IMR-90 (cell line): ENCODE measurements around the gene EHMT1. TPM values are rescaled to one million over a fixed set of nuclear protein-coding genes. Genes with fewer than 3 reads are reported as not detected.

ENCODE experiments used
- ATAC-seq: fragments of 200-7000 bp; cut with Tn5 transposase; 2 replicates; pipeline ENCODE4 v1.9.1; 2020; ENCODE audit warnings: low read depth, mild to moderate bottlenecking, moderate library complexity
- BruUV-seq: library from RNA; stranded (reverse); fragments of 400-500 nt; replicated peaks from 2 replicates; lab custom pipeline; 2021; lab: Mats Ljungman, UMichigan
- CTCF ChIA-PET: fragments of 300-600 bp; formaldehyde crosslinking; extraction: SDS; loops from one replicate; lab custom pipeline; 2021; ENCODE audit warnings: antibody characterized with exemption; lab: Yijun Ruan, JAX
- POLR2A ChIA-PET: fragments of 300-600 bp; sonication (Branson Sonifier 250); formaldehyde crosslinking; loops from one replicate; lab custom pipeline; 2022; ENCODE audit warnings: antibody characterized with exemption; ENCODE audit not compliant: unreplicated experiment; lab: Charles Lee
- DNase-seq: peaks from one replicate; pipeline ENCODE4 v3.0.0; 2013
- H2AFZ ChIP-seq: replicated peaks from 2 replicates; pipeline ENCODE3; 2013; ENCODE audit warnings: low read length, mild to moderate bottlenecking; ENCODE audit not compliant: poor library complexity
- H2AK5ac ChIP-seq: 2 replicates; pipeline ENCODE4 v1.6.1; 2013; ENCODE audit warnings: low read depth, low read length, inconsistent platforms
- H2AK9ac ChIP-seq: replicated peaks from 2 replicates; pipeline ENCODE3; 2013; ENCODE audit warnings: mild to moderate bottlenecking, low read depth, low read length, moderate library complexity; ENCODE audit not compliant: poor library complexity
- H2BK120ac ChIP-seq: 2 replicates; pipeline ENCODE4 v1.6.1; 2013; ENCODE audit warnings: low read depth, low read length, inconsistent platforms
- H2BK15ac ChIP-seq: 3 replicates; pipeline ENCODE4 v1.6.1; 2013; ENCODE audit warnings: low read depth, low read length, inconsistent platforms
- H2BK20ac ChIP-seq: 2 replicates; pipeline ENCODE4 v1.6.1; 2013; ENCODE audit warnings: low read depth, mild to moderate bottlenecking, inconsistent platforms, low read length, moderate library complexity
- H2BK5ac ChIP-seq: 2 replicates; pipeline ENCODE4 v1.6.1; 2013; ENCODE audit warnings: mild to moderate bottlenecking, low read depth, low read length, inconsistent platforms; ENCODE audit not compliant: poor library complexity, severe bottlenecking
- H3K14ac ChIP-seq: replicated peaks from 2 replicates; pipeline ENCODE4 v1.6.1; 2013; ENCODE audit warnings: low read depth, low read length, inconsistent platforms
- H3K18ac ChIP-seq: 2 replicates; pipeline ENCODE4 v1.6.1; 2013; ENCODE audit warnings: low read depth, low read length, control low read depth
- H3K23ac ChIP-seq: 2 replicates; pipeline ENCODE4 v1.6.1; 2013; ENCODE audit warnings: low read depth, low read length, inconsistent platforms
- H3K27ac ChIP-seq: 2 replicates; pipeline ENCODE4 v1.5.1; 2013; ENCODE audit warnings: mild to moderate bottlenecking, control low read depth, low read length; ENCODE audit not compliant: insufficient read depth
- H3K27me3 ChIP-seq: 2 replicates; pipeline ENCODE4 v1.6.1; 2013; ENCODE audit warnings: low read length; ENCODE audit not compliant: control insufficient read depth, insufficient read depth
- H3K36me3 ChIP-seq: 2 replicates; pipeline ENCODE4 v1.6.1; 2013; ENCODE audit warnings: low read length, mixed read lengths; ENCODE audit not compliant: control insufficient read depth, insufficient read depth
- H3K4ac ChIP-seq: 2 replicates; pipeline ENCODE4 v1.6.1; 2013; ENCODE audit warnings: low read depth, low read length, inconsistent platforms
- H3K4me1 ChIP-seq: 2 replicates; pipeline ENCODE4 v1.6.1; 2013; ENCODE audit warnings: low read length, mixed read lengths; ENCODE audit not compliant: control insufficient read depth, insufficient read depth
- H3K4me2 ChIP-seq: 2 replicates; pipeline ENCODE4 v1.6.1; 2013; ENCODE audit warnings: low read depth, mild to moderate bottlenecking, control low read depth, low read length, moderate library complexity
- H3K4me3 ChIP-seq: 2 replicates; pipeline ENCODE4 v1.5.1; 2013; ENCODE audit warnings: low read depth, mild to moderate bottlenecking, control low read depth, low read length, moderate library complexity; ENCODE audit not compliant: insufficient read depth
- H3K56ac ChIP-seq: 2 replicates; pipeline ENCODE4 v1.6.1; 2013; ENCODE audit warnings: low read length, inconsistent platforms; ENCODE audit not compliant: insufficient read depth; ENCODE audit errors: extremely low read depth
- H3K79me1 ChIP-seq, 2 experiments: 2 replicates each; pipeline ENCODE4 v1.6.1; 2013; ENCODE audit warnings: low read length in 2 of 2, inconsistent platforms in 1 of 2, low read depth in 1 of 2
- H3K9ac ChIP-seq: 2 replicates; pipeline ENCODE4 v1.6.1; 2013; ENCODE audit warnings: low read depth, low read length, control low read depth
- H3K9me1 ChIP-seq: 2 replicates; pipeline ENCODE4 v1.6.1; 2013; ENCODE audit warnings: low read length, inconsistent platforms; ENCODE audit not compliant: insufficient read depth
- H3K9me3 ChIP-seq: 2 replicates; pipeline ENCODE4 v1.6.1; 2013; ENCODE audit warnings: low read length; ENCODE audit not compliant: control insufficient read depth, insufficient read depth
- H4K20me1 ChIP-seq: 2 replicates; pipeline ENCODE4 v1.6.1; 2013; ENCODE audit warnings: low read length, inconsistent platforms; ENCODE audit not compliant: insufficient read depth
- H4K5ac ChIP-seq: 2 replicates; pipeline ENCODE4 v1.6.1; 2013; ENCODE audit warnings: mild to moderate bottlenecking, low read depth, low read length, control low read depth
- H4K8ac ChIP-seq, 2 experiments: 2 replicates each; pipeline ENCODE4 v1.6.1; 2013; ENCODE audit warnings: low read depth in 2 of 2, low read length in 2 of 2, control low read depth in 1 of 2, inconsistent platforms in 1 of 2
- H4K91ac ChIP-seq: 2 replicates; pipeline ENCODE4 v1.6.1; 2013; ENCODE audit warnings: low read depth, low read length, inconsistent platforms; ENCODE audit not compliant: insufficient read depth
- BHLHE40 ChIP-seq: fragments of 150-350 bp; IDR thresholded peaks from 2 replicates; pipeline ENCODE4 v1.6.1; 2016; ENCODE audit warnings: mild to moderate bottlenecking, low read depth, low read length
- CEBPB ChIP-seq: IDR thresholded peaks from 2 replicates; pipeline ENCODE4 v1.6.1; 2012; ENCODE audit warnings: low read depth, low read length, improper control_type of control experiment
- CHD1 ChIP-seq: IDR thresholded peaks from 2 replicates; pipeline ENCODE4 v1.6.1; 2012; ENCODE audit warnings: low read depth, low read length, improper control_type of control experiment
- FOS ChIP-seq: fragments of 150-350 bp; IDR thresholded peaks from 2 replicates; pipeline ENCODE4 v1.6.1; 2016; ENCODE audit warnings: low read depth, low read length
- MAFK ChIP-seq: IDR thresholded peaks from 2 replicates; pipeline ENCODE4 v1.6.1; 2012; ENCODE audit warnings: low read depth, low read length, improper control_type of control experiment
- MAZ ChIP-seq: IDR thresholded peaks from 2 replicates; pipeline ENCODE4 v1.6.1; 2012; ENCODE audit warnings: low read depth, mild to moderate bottlenecking, low read length, improper control_type of control experiment, moderate library complexity, borderline replicate concordance
- MXI1 ChIP-seq: IDR thresholded peaks from 2 replicates; pipeline ENCODE4 v1.6.1; 2012; ENCODE audit warnings: low read depth, mild to moderate bottlenecking, low read length, moderate library complexity, borderline replicate concordance
- NFE2L2 ChIP-seq: fragments of 150-350 bp; IDR thresholded peaks from 2 replicates; pipeline ENCODE4 v1.6.1; 2016; ENCODE audit warnings: low read depth, mild to moderate bottlenecking, low read length
- POLR2A ChIP-seq: IDR thresholded peaks from 2 replicates; pipeline ENCODE4 v1.6.1; 2012; ENCODE audit warnings: mild to moderate bottlenecking, low read depth, low read length
- RAD21 ChIP-seq: IDR thresholded peaks from 2 replicates; pipeline ENCODE4 v1.6.1; 2012; ENCODE audit warnings: low read length, improper control_type of control experiment
- RCOR1 ChIP-seq: IDR thresholded peaks from 2 replicates; pipeline ENCODE4 v1.6.1; 2012; ENCODE audit warnings: mild to moderate bottlenecking, low read length, improper control_type of control experiment; ENCODE audit not compliant: insufficient replicate concordance
- RFX5 ChIP-seq: IDR thresholded peaks from 2 replicates; pipeline ENCODE4 v1.8.0; 2012; ENCODE audit warnings: low read depth, mild to moderate bottlenecking, low read length, moderate library complexity
- SMC3 ChIP-seq: fragments of 150-350 bp; IDR thresholded peaks from 2 replicates; pipeline ENCODE4 v1.6.1; 2016; ENCODE audit warnings: low read depth, mild to moderate bottlenecking, antibody characterized with exemption, low read length, moderate library complexity
- WGBS, 2 experiments: methylation state at CpG; one replicate each; pipeline versions ENCODE4 v1.1.5 to v1.1.7; 2013; ENCODE audit warnings: missing lambda C conversion rate in 2 of 2; ENCODE audit not compliant: insufficient read length in 1 of 2; ENCODE audit errors: extremely low coverage in 2 of 2; 5-methylcytosine and 5-hydroxymethylcytosine counted together
- dilution Hi-C: fragments of 300-500 bp; cut with HindIII; formaldehyde crosslinking; loops from one replicate; pipeline ENCODE4 v1.14.3; 2018; ENCODE audit warnings: low sequenced_read_pairs; ENCODE audit not compliant: unreplicated experiment
- in situ Hi-C: fragments of 300-500 bp; cut with MboI; formaldehyde crosslinking; loops from 3 replicates; pipeline ENCODE4 v1.14.3; 2019; ENCODE audit warnings: low sequenced_read_pairs, inconsistent platforms, mixed read lengths
- intact Hi-C: fragments of 100-400 bp; cut with micrococcal nuclease; formaldehyde crosslinking; loops from 2 replicates; pipeline ENCODE4 v1.10.0; 2022
- polyA plus RNA-seq, 3 experiments: library from polyadenylated mRNA; depleted of rRNA; stranded (reverse); fragments of >200 nt; gene quantifications; 2 replicates each; pipeline ENCODE4 v1.2.3, GENCODE V29; 2012; ENCODE audit warnings: low replicate concordance in 1 of 3
- total RNA-seq: library from RNA; depleted of rRNA; stranded (reverse); fragments of >200 nt; gene quantifications from 2 replicates; pipeline ENCODE4 v1.2.3, GENCODE V29; 2012
- TF ChIP-seq, protein P1 (sequence below): fragments of 150-350 bp; IDR thresholded peaks from 2 replicates; pipeline ENCODE4 v1.6.1; 2017; ENCODE audit warnings: mild to moderate bottlenecking, antibody characterized with exemption, low read length, low read depth
- TF ChIP-seq, protein P2 (sequence below): fragments of 150-350 bp; IDR thresholded peaks from 2 replicates; pipeline ENCODE4 v1.6.1; 2016; ENCODE audit warnings: low read depth, mild to moderate bottlenecking, low read length, moderate library complexity, borderline replicate concordance
- TF ChIP-seq, protein P3 (sequence below): conservative IDR thresholded peaks from 2 replicates; pipeline ENCODE4 v1.5.1; 2012; ENCODE audit warnings: mild to moderate bottlenecking, low read depth, low read length, improper control_type of control experiment

Gene EHMT1
- total and polyA plus RNA-seq, 2 of the 4 experiments (the other 2 are of a cell fraction): 32.8 to 35.1 TPM

DNA sequence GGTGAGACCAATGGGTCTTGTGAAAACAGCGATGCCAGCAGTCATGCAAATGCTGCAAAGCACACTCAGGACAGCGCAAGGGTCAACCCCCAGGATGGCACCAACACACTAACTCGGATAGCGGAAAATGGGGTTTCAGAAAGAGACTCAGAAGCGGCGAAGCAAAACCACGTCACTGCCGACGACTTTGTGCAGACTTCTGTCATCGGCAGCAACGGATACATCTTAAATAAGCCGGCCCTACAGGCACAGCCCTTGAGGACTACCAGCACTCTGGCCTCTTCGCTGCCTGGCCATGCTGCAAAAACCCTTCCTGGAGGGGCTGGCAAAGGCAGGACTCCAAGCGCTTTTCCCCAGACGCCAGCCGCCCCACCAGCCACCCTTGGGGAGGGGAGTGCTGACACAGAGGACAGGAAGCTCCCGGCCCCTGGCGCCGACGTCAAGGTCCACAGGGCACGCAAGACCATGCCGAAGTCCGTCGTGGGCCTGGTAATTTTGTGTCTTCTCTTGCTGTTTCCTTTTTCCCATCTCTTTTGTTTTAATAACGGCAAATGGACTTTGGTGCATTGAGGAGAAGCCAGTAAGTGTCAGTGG is 98.0 kb downstream of the EHMT1 start:
- H2AK9ac ChIP-seq: no peak overlapping the region
- no peak overlapping the region for H3K4me3 ChIP-seq
- no peak overlapping the region for H3K14ac ChIP-seq
- BruUV-seq: no TSS peak
- no peak overlapping the region for H3K23ac ChIP-seq
- no peak overlapping the region for H2BK5ac ChIP-seq
- H3K18ac ChIP-seq: no peak overlapping the region
- no peak overlapping the region for H4K8ac ChIP-seq
- ChIA-PET CTCF (no interaction called here), POLR2A (no interaction called here)
- peaks cover 24% of the 10 kb centered on the region for H4K20me1 ChIP-seq
- no peak overlapping the region for H3K27ac ChIP-seq
- no peak for TF ChIP-seq POLR2A
- TF ChIP-seq CEBPB: no peak
- no peak for TF ChIP-seq MAZ
- TF ChIP-seq RAD21: no peak
- no peak for TF ChIP-seq MXI1
- no peak for TF ChIP-seq BHLHE40
- TF ChIP-seq FOS: no peak
- TF ChIP-seq MAFK: no peak
- TF ChIP-seq, protein P1, sequence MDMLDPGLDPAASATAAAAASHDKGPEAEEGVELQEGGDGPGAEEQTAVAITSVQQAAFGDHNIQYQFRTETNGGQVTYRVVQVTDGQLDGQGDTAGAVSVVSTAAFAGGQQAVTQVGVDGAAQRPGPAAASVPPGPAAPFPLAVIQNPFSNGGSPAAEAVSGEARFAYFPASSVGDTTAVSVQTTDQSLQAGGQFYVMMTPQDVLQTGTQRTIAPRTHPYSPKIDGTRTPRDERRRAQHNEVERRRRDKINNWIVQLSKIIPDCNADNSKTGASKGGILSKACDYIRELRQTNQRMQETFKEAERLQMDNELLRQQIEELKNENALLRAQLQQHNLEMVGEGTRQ: no peak
- TF ChIP-seq RFX5: no peak
- TF ChIP-seq, protein P2, sequence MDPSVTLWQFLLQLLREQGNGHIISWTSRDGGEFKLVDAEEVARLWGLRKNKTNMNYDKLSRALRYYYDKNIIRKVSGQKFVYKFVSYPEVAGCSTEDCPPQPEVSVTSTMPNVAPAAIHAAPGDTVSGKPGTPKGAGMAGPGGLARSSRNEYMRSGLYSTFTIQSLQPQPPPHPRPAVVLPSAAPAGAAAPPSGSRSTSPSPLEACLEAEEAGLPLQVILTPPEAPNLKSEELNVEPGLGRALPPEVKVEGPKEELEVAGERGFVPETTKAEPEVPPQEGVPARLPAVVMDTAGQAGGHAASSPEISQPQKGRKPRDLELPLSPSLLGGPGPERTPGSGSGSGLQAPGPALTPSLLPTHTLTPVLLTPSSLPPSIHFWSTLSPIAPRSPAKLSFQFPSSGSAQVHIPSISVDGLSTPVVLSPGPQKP: no peak
- no peak for TF ChIP-seq RCOR1
- TF ChIP-seq, protein P3, sequence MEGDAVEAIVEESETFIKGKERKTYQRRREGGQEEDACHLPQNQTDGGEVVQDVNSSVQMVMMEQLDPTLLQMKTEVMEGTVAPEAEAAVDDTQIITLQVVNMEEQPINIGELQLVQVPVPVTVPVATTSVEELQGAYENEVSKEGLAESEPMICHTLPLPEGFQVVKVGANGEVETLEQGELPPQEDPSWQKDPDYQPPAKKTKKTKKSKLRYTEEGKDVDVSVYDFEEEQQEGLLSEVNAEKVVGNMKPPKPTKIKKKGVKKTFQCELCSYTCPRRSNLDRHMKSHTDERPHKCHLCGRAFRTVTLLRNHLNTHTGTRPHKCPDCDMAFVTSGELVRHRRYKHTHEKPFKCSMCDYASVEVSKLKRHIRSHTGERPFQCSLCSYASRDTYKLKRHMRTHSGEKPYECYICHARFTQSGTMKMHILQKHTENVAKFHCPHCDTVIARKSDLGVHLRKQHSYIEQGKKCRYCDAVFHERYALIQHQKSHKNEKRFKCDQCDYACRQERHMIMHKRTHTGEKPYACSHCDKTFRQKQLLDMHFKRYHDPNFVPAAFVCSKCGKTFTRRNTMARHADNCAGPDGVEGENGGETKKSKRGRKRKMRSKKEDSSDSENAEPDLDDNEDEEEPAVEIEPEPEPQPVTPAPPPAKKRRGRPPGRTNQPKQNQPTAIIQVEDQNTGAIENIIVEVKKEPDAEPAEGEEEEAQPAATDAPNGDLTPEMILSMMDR: no peak
- TF ChIP-seq CHD1: no peak
- TF ChIP-seq SMC3: no peak
- TF ChIP-seq NFE2L2: no peak
- H3K9ac ChIP-seq: no peak overlapping the region
- H2BK15ac ChIP-seq: no peak overlapping the region
- no peak overlapping the region for H4K5ac ChIP-seq
- no peak for DNase-seq
- ATAC-seq: no peak
- H2AK5ac ChIP-seq: no peak overlapping the region
- no peak overlapping the region for H3K56ac ChIP-seq
- in situ Hi-C loops: no loop called here
- no peak overlapping the region for H2BK120ac ChIP-seq
- no peak overlapping the region for H3K4me2 ChIP-seq
- H3K27me3 ChIP-seq: no peaks in the 10 kb centered on the region
- H3K9me1 ChIP-seq: no peaks in the 10 kb centered on the region; the same call in 1 of the 2 replicates
- dilution Hi-C loops: no loop called here
- H3K4ac ChIP-seq: no peak overlapping the region
- no peak overlapping the region for H4K91ac ChIP-seq
- peaks cover 31% of the 10 kb centered on the region in 2 experiments for H3K79me1 ChIP-seq
- 98% methylated on average over 9 of the region's 25 CpGs; no CpG with 5 or more reads in 1 of the 2 experiments for WGBS, 2 experiments
- peaks cover 41% of the 10 kb centered on the region for H3K36me3 ChIP-seq
- H2BK20ac ChIP-seq: no peak overlapping the region
- no peaks in the 10 kb centered on the region for H3K9me3 ChIP-seq
- intact Hi-C loops: no loop called here
- H2AFZ ChIP-seq: no peak overlapping the region
- H3K4me1 ChIP-seq: 0 out of 2 replicates have a peak, but pooled peaks cover 2% of the 10 kb centered on the region
